ACHN (cell line): ENCODE data around the gene PBOV1.

Source experiments
- DNase-seq: peaks from one replicate; pipeline ENCODE4 v3.0.0-alpha.2; 2015
- in situ Hi-C: cut with HindIII; loops from 2 replicates; pipeline ENCODE4 v1.10.0; 2017; ENCODE audit warnings: low sequenced_read_pairs, low pct_ligation_motif_present, low pct_unique_long_range_greater_than_20kb

PBOV1 gene

GRCh38 chr6:138218449-138218848 lies at the start of gene PBOV1:
Gene PBOV1 (minus strand): TSS chr6:138218491. CDS start chr6:138218395, 96 bp downstream.
- in situ Hi-C loops = no loop called here
- DNase-seq = no peak

- in situ Hi-C loops = no loop called here
Observed at GRCh38 chr6:138266095-138266494, 47.8 kb upstream of the PBOV1 start.

GRCh38 chr6:138264372-138264880 lies 46.1 kb upstream of the PBOV1 start:
- in situ Hi-C loops = no loop called here
- no peak for DNase-seq

More at GRCh38 chr6:138266095-138266494, 47.8 kb upstream of the PBOV1 start:
- DNase-seq = no peak

GRCh38 chr6:138263963-138264362 lies 45.7 kb upstream of the PBOV1 start:
- in situ Hi-C loops = no loop called here
- DNase-seq = no peak

- DNase-seq = no peak
- in situ Hi-C loops = no loop called here
Observed at GRCh38 chr6:138261116-138261780, 43.0 kb upstream of the PBOV1 start.

GRCh38 chr6:138258991-138259390 lies 40.7 kb upstream of the PBOV1 start:
- DNase-seq = no peak
- in situ Hi-C loops = no loop called here

- in situ Hi-C loops = no loop called here
- DNase-seq = no peak
Observed at GRCh38 chr6:138258197-138258596, 39.9 kb upstream of the PBOV1 start.

- DNase-seq = no peak
- in situ Hi-C loops = no loop called here
Observed at GRCh38 chr6:138257638-138258040, 39.3 kb upstream of the PBOV1 start.

GRCh38 chr6:138255443-138255842 lies 37.2 kb upstream of the PBOV1 start:
- in situ Hi-C loops = no loop called here
- DNase-seq = no peak

GRCh38 chr6:138253731-138254130 lies 35.4 kb upstream of the PBOV1 start:
- in situ Hi-C loops = no loop called here

GRCh38 chr6:138250513-138251247 lies 32.4 kb upstream of the PBOV1 start:
- in situ Hi-C loops = no loop called here
- DNase-seq = peak; percentile 43

More at GRCh38 chr6:138253731-138254130, 35.4 kb upstream of the PBOV1 start:
- no peak for DNase-seq

- DNase-seq = no peak
- in situ Hi-C loops = no loop called here
Observed at GRCh38 chr6:138250053-138250452, 31.8 kb upstream of the PBOV1 start.

GRCh38 chr6:138248878-138249277 lies 30.6 kb upstream of the PBOV1 start:
- DNase-seq = no peak
- in situ Hi-C loops = no loop called here

GRCh38 chr6:138248011-138248410 lies 29.7 kb upstream of the PBOV1 start:
- DNase-seq = no peak
- in situ Hi-C loops = no loop called here

GRCh38 chr6:138246650-138247440 lies 28.6 kb upstream of the PBOV1 start:
- no peak for DNase-seq
- in situ Hi-C loops = no loop called here

- in situ Hi-C loops = no loop called here
- no peak for DNase-seq
Observed at GRCh38 chr6:138245751-138246150, 27.5 kb upstream of the PBOV1 start.

- in situ Hi-C loops = no loop called here
- DNase-seq = no peak
Observed at GRCh38 chr6:138242987-138243592, 24.8 kb upstream of the PBOV1 start.

GRCh38 chr6:138241934-138242333 lies 23.6 kb upstream of the PBOV1 start:
- DNase-seq = no peak
- in situ Hi-C loops = no loop called here

GRCh38 chr6:138241381-138241780 lies 23.1 kb upstream of the PBOV1 start:
- in situ Hi-C loops = no loop called here
- no peak for DNase-seq
